PC-9 (cell line): ENCODE measurements around the gene RIPK4. TPM values are rescaled to one million over a fixed set of nuclear protein-coding genes. Genes with fewer than 3 reads are reported as not detected.

Experiments
- BruUV-seq: library from RNA; stranded (reverse); fragments of 400-500 nt; replicated peaks from 2 replicates; lab custom pipeline; 2021; lab: Mats Ljungman, UMichigan
- CTCF ChIA-PET: fragments of 300-600 bp; sonication (Branson Sonifier 250); formaldehyde crosslinking; loops from one replicate; lab custom pipeline; 2022; ENCODE audit warnings: antibody characterized with exemption; lab: Charles Lee
- POLR2A ChIA-PET: fragments of 300-600 bp; sonication (Branson Sonifier 250); formaldehyde crosslinking; loops from one replicate; lab custom pipeline; 2022; ENCODE audit warnings: antibody characterized with exemption; ENCODE audit not compliant: unreplicated experiment; lab: Charles Lee
- DNase-seq, 2 experiments: peaks; one replicate each; pipeline versions ENCODE4 v3.0.0 to v3.0.0-alpha.2; 2015 to 2022; ENCODE audit warnings: mixed read lengths in 1 of 2
- H2AFZ ChIP-seq: fragments of 200-600 bp; sonication (generic); 2 replicates; pipeline ENCODE4 v1.8.1; 2017; ENCODE audit warnings: antibody characterized with exemption
- H3F3A ChIP-seq: fragments of 200-600 bp; sonication (generic); 2 replicates; pipeline ENCODE4 v1.8.1; 2017; ENCODE audit warnings: antibody characterized with exemption, mild to moderate bottlenecking, low read depth; ENCODE audit not compliant: insufficient read depth
- H3K27ac ChIP-seq: fragments of 200-600 bp; sonication (generic); 2 replicates; pipeline ENCODE4 v1.6.1; 2016; ENCODE audit warnings: mixed run types
- H3K27me3 ChIP-seq: fragments of 200-600 bp; sonication (generic); 2 replicates; pipeline ENCODE4 v1.6.1; 2016; ENCODE audit warnings: low read depth, mixed run types; ENCODE audit not compliant: insufficient read depth
- H3K36me3 ChIP-seq: fragments of 200-600 bp; sonication (generic); 2 replicates; pipeline ENCODE4 v1.6.1; 2016; ENCODE audit warnings: low read depth, mixed run types
- H3K4me1 ChIP-seq: fragments of 200-600 bp; sonication (generic); replicated peaks from 2 replicates; pipeline ENCODE4 v1.6.1; 2016; ENCODE audit warnings: mixed run types; ENCODE audit not compliant: insufficient read depth
- H3K4me2 ChIP-seq: fragments of 200-600 bp; sonication (generic); 2 replicates; pipeline ENCODE4 v1.6.1; 2017; ENCODE audit warnings: mixed run types
- H3K4me3 ChIP-seq: fragments of 200-600 bp; sonication (generic); 2 replicates; pipeline ENCODE4 v1.6.1; 2016; ENCODE audit warnings: mixed run types
- H3K79me2 ChIP-seq: fragments of 200-600 bp; sonication (generic); 2 replicates; pipeline ENCODE4 v1.6.1; 2017; ENCODE audit warnings: low read depth, mixed run types
- H3K9me2 ChIP-seq: fragments of 200-600 bp; sonication (generic); 2 replicates; pipeline ENCODE4 v1.8.1; 2017; ENCODE audit warnings: mild to moderate bottlenecking; ENCODE audit not compliant: insufficient read depth
- H3K9me3 ChIP-seq: fragments of 200-600 bp; sonication (generic); 2 replicates; pipeline ENCODE4 v1.8.1; 2016; ENCODE audit warnings: low read depth; ENCODE audit not compliant: insufficient read depth
- H4K20me1 ChIP-seq: fragments of 200-600 bp; sonication (generic); 2 replicates; pipeline ENCODE4 v1.8.1; 2017; ENCODE audit not compliant: insufficient read depth
- CTCF ChIP-seq: fragments of 200-600 bp; sonication (generic); conservative IDR thresholded peaks from 2 replicates; pipeline ENCODE4 v1.6.1; 2017; ENCODE audit warnings: mixed run types, antibody characterized with exemption, mild to moderate bottlenecking, moderate library complexity
- EZH2 ChIP-seq: fragments of 200-600 bp; sonication (generic); IDR thresholded peaks from 2 replicates; pipeline ENCODE4 v1.8.0; 2017; ENCODE audit warnings: antibody characterized with exemption, low read depth
- intact Hi-C: fragments of 100-400 bp; cut with micrococcal nuclease; formaldehyde crosslinking; loops from one replicate; pipeline ENCODE4 v1.10.0; 2022; ENCODE audit not compliant: unreplicated experiment
- total RNA-seq: library from RNA; stranded (reverse); gene quantifications from 2 replicates; pipeline ENCODE4 v1.2.3, GENCODE V29; 2021

The RIPK4 gene
- total RNA-seq, 1 experiment from 2014 or later = 30.1 TPM

- intact Hi-C loops = no loop called here
- Histone ChIP-seq H3K36me3 (no peaks in the 10 kb centered on the region), H3K4me2 (no peak overlapping the region), H3K4me3 (no peak overlapping the region), H4K20me1 (no peaks in the 10 kb centered on the region), H3K79me2 (no peaks in the 10 kb centered on the region), H3K27me3 (no peaks in the 10 kb centered on the region), H3K27ac (no peak overlapping the region), H3K9me3 (no peaks in the 10 kb centered on the region), H2AFZ (no peak overlapping the region), H3K4me1 (no peaks in the 10 kb centered on the region), H3F3A (no peaks in the 10 kb centered on the region), H3K9me2 (no peaks in the 10 kb centered on the region)
- TF ChIP-seq EZH2 (no peak), CTCF (no peak)
- ChIA-PET POLR2A (no interaction called here), CTCF (no interaction called here)
- DNase-seq = no peak
- BruUV-seq = no TSS peak
These were observed 42.0 kb upstream of the RIPK4 start for GRCh38 chr21:41808846-41809245.

GRCh38 chr21:41808094-41808493 is 41.2 kb upstream of the RIPK4 start:
- Histone ChIP-seq H2AFZ (no peak overlapping the region), H3K36me3 (no peaks in the 10 kb centered on the region), H3K27me3 (no peaks in the 10 kb centered on the region), H3K9me3 (no peaks in the 10 kb centered on the region), H3F3A (no peaks in the 10 kb centered on the region), H3K4me2 (no peak overlapping the region), H3K79me2 (no peaks in the 10 kb centered on the region), H4K20me1 (no peaks in the 10 kb centered on the region), H3K4me3 (no peak overlapping the region), H3K27ac (no peak overlapping the region), H3K9me2 (no peaks in the 10 kb centered on the region), H3K4me1 (no peaks in the 10 kb centered on the region)
- no peak for TF ChIP-seq EZH2
- no peak for TF ChIP-seq CTCF
- intact Hi-C loops = no loop called here
- no TSS peak for BruUV-seq
- ChIA-PET POLR2A (no interaction called here), CTCF (interaction anchor here (0.7 kb wide), 1 partner anchor 195 kb away, joined by 3 read pairs; no protein-coding TSS in a partner anchor)
- DNase-seq = no peak

GRCh38 chr21:41806773-41807172 is 39.9 kb upstream of the RIPK4 start:
- no peak overlapping the region for H3K4me3 ChIP-seq
- intact Hi-C loops = no loop called here
- no peaks in the 10 kb centered on the region for H3F3A ChIP-seq
- no peaks in the 10 kb centered on the region for H4K20me1 ChIP-seq
- H3K36me3 ChIP-seq = no peaks in the 10 kb centered on the region
- BruUV-seq = no TSS peak
- no peaks in the 10 kb centered on the region for H3K9me2 ChIP-seq
- H3K9me3 ChIP-seq = no peaks in the 10 kb centered on the region
- ChIA-PET POLR2A (no interaction called here), CTCF (no interaction called here)
- H3K4me2 ChIP-seq = no peak overlapping the region
- H3K27me3 ChIP-seq = no peaks in the 10 kb centered on the region
- no peak overlapping the region for H2AFZ ChIP-seq
- H3K4me1 ChIP-seq = no peaks in the 10 kb centered on the region
- H3K79me2 ChIP-seq = no peaks in the 10 kb centered on the region
- TF ChIP-seq EZH2 (no peak), CTCF (no peak)
- no peak for DNase-seq
- H3K27ac ChIP-seq = no peak overlapping the region
